ENCODE results near the gene PANK4.

Gene PANK4

DNA sequence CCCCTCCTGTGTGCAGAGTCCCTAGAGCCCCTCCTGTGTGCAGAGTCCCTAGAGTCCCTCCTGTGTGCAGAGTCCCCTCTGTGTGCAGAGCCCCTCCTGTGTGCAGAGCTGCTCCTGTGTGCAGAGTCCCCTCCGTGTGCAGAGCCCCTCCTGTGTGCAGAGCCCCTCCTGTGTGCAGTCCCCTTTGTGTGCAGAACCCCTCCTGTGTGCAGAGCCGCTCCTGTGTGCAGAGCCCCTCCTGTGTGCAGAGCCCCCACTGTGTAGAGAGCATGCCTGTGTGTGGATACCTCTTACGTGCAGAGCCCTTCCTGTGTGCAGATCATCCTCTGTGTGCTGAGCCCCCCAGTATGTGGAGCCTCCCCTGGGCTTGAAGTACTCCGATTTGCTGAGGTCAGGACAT is 12.0 kb upstream of the PANK4 start:
- no peak for TF ChIP-seq JUND (IDR thresholded peaks at IDR 0.05; ENCODE audit: low read depth)
- DNase-seq (ENCODE audit: low read depth in 1 of 2, low spot score in 1 of 2), result no peak
- in situ Hi-C loops (cut with HindIII; ENCODE audit: low pct_unique_long_range_greater_than_20kb, low sequenced_read_pairs), result no loop called here

DNA sequence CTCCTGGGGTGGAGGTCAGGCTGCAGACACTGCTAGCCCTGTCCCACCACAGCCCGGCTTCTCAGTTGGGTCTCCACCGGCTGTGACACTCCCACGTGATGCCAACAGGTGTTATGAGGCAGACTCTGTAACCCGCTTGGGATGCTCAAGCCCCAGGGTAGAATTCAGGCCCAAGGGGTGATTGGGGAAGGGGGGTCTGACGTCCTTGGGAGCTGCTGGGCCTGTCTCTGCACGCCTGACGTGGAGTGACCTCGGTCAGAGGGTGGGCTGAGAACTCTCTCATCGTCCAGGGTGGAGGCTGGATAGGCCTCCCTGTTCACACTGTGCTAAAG is 11.4 kb upstream of the PANK4 start:
- no peak for DNase-seq (ENCODE audit: low read depth in 1 of 2, low spot score in 1 of 2)
- no peak for TF ChIP-seq JUND (IDR thresholded peaks at IDR 0.05; ENCODE audit: low read depth)
- in situ Hi-C loops (cut with HindIII; ENCODE audit: low pct_unique_long_range_greater_than_20kb, low sequenced_read_pairs), result no loop called here

DNA sequence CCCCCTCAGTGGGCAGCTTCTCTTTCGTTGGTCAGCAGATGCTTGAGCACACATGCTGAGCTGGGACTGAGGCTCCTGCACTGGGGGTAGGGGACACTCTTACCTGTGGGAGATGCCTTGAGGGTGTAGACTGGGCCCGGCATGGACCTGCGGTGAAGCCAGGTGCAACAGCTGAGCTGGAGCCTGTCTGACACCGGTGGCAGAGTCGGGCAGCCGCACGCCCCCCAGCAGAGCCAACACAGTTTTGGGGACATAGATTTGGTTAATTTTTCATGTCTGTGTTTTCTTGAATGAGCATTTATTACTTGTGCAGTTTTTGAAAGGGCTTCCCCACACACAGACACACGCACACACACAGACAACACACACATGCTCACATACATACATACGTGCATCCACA is 9.6 kb upstream of the PANK4 start:
- DNase-seq (ENCODE audit: low read depth in 1 of 2, low spot score in 1 of 2), result no peak
- in situ Hi-C loops (cut with HindIII; ENCODE audit: low pct_unique_long_range_greater_than_20kb, low sequenced_read_pairs), result no loop called here
- no peak for TF ChIP-seq JUND (IDR thresholded peaks at IDR 0.05; ENCODE audit: low read depth)

DNA sequence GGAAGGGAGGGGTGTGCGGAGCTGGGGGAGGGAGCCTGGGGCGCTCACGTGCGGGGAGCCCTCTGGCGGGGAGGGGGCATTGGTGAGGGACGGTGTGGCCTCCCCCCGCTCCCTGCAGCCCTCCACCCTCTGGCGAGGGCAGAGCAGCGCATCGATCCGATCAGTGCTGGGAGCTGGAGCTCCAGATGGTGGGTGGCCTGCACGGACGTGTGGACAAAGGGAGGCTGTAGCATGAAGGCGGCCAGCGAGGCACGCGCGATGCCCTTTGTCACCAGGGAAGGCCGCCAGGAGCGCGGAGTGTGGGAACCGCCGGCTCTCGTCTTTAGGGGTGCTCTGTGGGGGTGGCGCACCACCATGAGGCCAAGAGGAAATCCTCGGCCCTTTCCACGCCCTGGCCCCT is 9.1 kb upstream of the PANK4 start:
- no peak for DNase-seq (ENCODE audit: low read depth in 1 of 2, low spot score in 1 of 2)
- TF ChIP-seq JUND (IDR thresholded peaks at IDR 0.05; ENCODE audit: low read depth), result no peak
- in situ Hi-C loops (cut with HindIII; ENCODE audit: low pct_unique_long_range_greater_than_20kb, low sequenced_read_pairs), result no loop called here

DNA sequence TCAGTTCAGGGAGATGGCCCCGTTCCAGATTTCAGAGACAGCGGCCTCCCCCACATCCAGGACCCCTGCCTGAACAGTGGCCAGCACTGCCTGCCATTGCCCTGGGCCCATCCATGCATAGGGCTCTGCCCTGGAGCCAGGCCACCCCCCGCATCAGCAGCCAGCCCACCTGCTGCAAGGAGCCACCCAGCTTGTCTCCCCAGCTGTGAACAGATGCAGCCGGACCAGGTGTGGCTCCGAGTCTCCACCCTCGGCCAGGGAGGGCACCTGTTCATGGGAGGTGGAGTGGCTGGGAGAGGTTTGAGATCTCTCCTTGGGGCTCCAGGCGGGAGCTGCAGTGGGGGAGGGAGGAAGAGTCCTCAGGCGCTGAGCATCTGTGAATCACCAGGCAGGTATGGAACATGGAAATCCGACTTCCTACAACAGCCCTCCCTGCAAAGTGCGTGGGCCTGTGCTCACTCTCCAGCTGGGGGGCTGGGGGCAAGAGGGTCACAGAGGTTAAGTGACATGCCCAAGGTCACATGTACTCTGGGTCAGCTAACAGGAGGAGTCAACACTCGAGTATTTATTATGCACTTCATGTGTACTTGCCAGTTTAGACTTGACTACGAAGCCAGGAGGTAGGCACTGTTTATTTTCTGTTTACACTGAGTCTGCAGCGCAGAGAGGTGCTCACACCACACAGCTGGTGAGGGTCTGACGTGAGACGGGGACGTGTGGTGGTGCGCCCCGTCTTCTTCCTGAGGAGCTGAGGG is 8.5 kb upstream of the PANK4 start:
- DNase-seq (ENCODE audit: low read depth in 1 of 2, low spot score in 1 of 2), result peak in 1 of 2 experiments; percentile 42
- TF ChIP-seq JUND (IDR thresholded peaks at IDR 0.05; ENCODE audit: low read depth), result no peak
- in situ Hi-C loops (cut with HindIII; ENCODE audit: low pct_unique_long_range_greater_than_20kb, low sequenced_read_pairs), result no loop called here

DNA sequence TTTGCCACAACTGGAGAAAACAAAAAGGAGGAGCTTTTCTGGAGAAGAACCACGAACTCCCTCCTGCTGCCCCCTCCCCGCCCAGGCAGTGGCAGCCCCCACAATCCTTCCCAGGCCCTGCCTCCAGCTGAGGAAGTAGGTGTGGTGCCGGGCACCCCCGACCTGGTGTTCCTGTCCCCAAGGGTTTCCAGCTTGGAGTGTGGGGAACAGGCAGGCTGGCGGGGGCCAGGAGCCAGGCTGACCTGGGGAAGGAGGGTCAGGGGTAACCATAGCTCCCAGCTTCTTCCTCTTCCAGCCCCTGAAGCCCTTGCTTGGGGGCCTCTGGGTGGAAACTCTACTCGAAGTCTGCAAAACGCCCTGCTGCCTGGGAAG is 7.9 kb upstream of the PANK4 start:
- no peak for TF ChIP-seq JUND (IDR thresholded peaks at IDR 0.05; ENCODE audit: low read depth)
- DNase-seq (ENCODE audit: low read depth in 1 of 2, low spot score in 1 of 2), result no peak
- in situ Hi-C loops (cut with HindIII; ENCODE audit: low pct_unique_long_range_greater_than_20kb, low sequenced_read_pairs), result no loop called here

DNA sequence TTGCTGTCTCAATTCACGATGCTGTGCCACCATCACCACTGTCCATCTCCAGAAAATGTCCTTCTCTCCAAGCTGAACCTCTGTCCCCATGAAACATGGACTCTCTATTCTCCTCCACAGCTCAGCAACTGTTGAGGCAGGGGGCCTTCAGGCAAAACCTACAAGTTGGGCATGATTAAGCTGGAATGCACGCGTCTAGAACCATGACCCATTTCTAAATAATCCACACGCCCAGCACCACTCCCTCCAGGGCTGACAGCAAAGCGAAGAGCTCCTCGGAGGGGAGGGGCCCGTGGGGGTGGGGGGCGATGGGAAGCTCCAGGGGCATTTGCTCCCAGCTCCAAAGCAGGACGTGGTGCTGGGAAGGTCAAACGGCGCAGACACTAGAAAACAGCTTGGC is 7.0 kb upstream of the PANK4 start:
- in situ Hi-C loops (cut with HindIII; ENCODE audit: low pct_unique_long_range_greater_than_20kb, low sequenced_read_pairs), result no loop called here
- no peak for DNase-seq (ENCODE audit: low read depth in 1 of 2, low spot score in 1 of 2)
- TF ChIP-seq JUND (IDR thresholded peaks at IDR 0.05; ENCODE audit: low read depth), result no peak

DNA sequence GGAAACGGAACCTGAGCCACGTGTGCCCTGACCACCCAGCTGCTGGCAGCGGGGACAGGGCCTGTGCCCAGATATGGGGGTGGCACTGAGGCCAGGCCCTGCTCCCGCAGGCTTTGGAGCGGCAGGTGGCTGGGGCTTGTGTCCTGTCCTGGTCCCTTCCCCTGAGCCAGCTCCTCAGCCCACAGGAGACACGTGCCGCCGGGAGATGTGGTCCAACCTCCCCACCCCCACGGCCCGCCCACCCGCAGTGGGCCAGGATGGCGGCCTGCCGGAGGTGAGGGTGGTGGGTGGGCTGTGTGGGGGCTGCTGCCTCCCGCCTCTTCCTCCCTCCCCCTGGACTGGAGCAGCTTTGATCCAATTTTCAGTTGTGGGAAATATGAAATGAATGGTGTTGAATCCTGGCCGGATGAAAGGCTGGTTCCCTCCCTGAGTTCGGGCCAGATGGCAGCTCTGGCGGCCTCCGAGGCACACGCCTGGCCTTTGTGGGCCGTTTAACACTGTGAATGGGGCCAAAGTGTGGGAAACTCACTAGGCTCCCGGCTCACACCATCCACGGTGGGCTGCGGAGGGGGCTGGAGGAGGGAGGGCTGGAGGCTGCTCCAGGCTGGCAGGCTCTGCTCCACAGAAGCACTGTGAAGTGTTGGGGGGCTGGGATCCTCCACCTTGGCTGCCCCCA is 6.2 kb upstream of the PANK4 start:
- TF ChIP-seq JUND (IDR thresholded peaks at IDR 0.05; ENCODE audit: low read depth), result no peak
- DNase-seq (ENCODE audit: low read depth in 1 of 2, low spot score in 1 of 2), result no peak
- in situ Hi-C loops (cut with HindIII; ENCODE audit: low pct_unique_long_range_greater_than_20kb, low sequenced_read_pairs), result no loop called here

DNA sequence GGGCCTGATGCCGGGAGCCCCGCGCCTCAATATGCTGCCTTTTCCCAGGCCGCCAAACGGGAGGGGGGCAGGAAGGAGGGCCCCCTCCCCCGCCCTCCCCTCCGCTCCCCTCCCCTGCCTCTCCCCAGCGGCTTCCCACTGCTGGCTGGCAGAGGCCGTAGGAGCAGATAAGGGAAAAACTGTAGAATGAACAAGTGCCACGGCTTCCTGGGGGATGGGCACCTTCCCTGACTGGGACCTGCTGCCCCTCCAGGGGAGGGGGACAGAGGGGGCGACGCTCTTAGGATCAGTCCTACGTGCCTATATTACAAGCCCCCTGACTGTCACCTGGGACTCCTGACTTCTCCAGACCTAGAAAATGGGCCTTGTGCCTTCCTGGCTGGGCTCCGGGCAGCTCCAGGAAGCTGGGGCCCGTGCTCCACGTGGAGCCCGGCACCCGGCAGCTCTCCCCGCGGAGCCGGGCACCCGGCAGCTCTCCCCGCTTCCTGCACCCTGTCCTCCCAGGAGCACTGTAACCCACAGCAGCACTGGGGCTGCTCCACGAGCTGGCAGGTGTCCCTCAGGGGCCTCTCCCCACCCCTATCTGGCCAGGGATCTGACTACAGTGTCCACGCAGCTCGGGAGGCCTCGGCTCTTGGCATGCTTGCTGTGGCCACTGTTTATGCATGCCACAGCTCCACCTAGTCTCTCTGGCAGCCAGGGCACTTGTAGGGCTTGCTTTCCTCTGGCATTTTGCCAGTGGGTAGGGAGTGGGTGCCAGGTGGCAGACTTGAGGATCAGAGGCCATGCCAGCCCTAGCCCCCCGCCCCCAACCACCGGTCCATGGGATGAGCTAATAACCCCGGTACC is 4.3 kb upstream of the PANK4 start:
- TF ChIP-seq JUND (IDR thresholded peaks at IDR 0.05; ENCODE audit: low read depth), result no peak
- peak; percentile 83 to 89 for DNase-seq (ENCODE audit: low read depth in 1 of 2, low spot score in 1 of 2)
- in situ Hi-C loops (cut with HindIII; ENCODE audit: low pct_unique_long_range_greater_than_20kb, low sequenced_read_pairs), result no loop called here

DNA sequence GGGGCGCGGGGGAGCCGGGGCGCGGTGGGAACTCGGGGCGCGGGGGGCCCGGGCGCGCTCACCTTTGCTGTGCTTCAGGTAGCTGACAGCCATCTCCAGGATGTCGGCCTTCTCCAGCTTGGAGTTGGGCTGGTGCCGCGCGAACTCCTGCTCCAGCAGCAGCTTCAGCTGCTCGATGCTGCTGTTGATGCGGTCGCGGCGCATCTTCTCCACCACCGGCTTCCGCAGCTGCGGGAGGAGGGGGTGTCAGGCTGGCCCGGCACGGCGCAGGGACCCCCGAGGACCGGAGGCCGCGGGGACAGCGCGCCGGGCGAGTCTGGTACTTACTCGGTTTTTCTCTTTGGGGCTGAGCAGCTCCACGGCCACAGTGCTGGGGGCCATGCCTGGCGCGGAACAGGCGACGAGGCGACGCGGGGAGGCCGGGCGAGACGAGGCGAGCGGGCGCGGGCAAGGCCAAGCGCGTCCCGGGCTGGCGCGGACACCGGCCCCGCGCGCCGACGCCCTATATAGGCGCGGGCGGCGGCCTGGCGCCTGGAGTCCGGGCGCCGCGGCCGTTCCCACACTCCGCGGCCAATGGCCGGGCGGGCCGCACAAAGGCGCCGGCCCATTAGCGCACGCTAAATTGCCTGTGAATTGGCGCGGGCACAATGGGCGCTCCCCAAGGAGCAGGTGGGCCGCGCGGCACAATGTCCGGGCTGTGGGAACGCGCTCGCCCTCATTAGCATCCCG is 3.6 kb upstream of the PANK4 start, which contains the start of gene HES5:
HES5 (minus strand) TSS at position 480 of the 729 bp plus-strand sequence; CDS start at position 381, 99 bp downstream.
- in situ Hi-C loops (cut with HindIII; ENCODE audit: low pct_unique_long_range_greater_than_20kb, low sequenced_read_pairs), result no loop called here
- no peak for TF ChIP-seq JUND (IDR thresholded peaks at IDR 0.05; ENCODE audit: low read depth)

DNA sequence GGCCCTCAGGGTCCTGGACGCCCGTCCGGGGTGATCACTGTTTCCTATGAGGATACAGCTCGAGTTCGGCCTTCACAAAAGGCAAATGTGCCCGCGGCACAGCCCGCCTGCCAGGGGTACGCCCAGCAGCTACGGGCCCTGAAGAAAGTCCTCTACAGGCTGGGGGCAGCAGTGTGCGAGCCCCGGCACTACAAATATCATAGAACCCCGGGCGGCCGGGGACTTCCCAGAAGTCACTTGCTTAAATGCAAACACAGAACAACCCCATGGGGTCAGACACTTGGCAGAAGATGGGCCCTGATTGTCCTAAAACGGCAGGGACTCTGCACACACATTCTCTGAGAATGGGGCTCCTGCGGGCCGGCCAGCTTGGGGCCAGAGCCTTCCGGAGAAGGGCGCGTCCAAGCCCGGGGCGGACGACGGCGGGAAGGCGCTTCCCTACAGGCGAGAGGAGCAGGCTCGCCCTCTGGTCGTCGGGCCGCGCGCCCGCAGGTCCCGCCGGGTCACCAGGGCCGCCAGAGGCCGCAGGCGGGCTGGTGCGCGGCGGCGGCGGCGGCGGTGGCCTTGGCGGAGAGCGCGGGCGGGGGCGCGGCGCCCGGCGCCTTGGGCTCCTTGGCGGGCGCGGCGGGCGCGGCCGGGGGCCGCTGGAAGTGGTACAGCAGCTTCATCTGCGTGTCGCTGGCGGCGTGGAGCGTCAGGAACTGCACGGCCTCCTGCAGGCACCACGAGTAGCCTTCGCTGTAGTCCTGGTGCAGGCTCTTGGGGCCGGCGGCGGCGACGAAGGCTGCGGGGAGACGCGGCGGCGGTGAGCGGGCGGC is 2.8 kb upstream of the PANK4 start:
- no peak for TF ChIP-seq JUND (IDR thresholded peaks at IDR 0.05; ENCODE audit: low read depth)
- in situ Hi-C loops (cut with HindIII; ENCODE audit: low pct_unique_long_range_greater_than_20kb, low sequenced_read_pairs), result no loop called here
- no peak for DNase-seq (ENCODE audit: low read depth in 1 of 2, low spot score in 1 of 2)

More for the DNA sequence above, 3.6 kb upstream of the PANK4 start, which contains the start of gene HES5:
- no peak for DNase-seq (ENCODE audit: low read depth in 1 of 2, low spot score in 1 of 2)

DNA sequence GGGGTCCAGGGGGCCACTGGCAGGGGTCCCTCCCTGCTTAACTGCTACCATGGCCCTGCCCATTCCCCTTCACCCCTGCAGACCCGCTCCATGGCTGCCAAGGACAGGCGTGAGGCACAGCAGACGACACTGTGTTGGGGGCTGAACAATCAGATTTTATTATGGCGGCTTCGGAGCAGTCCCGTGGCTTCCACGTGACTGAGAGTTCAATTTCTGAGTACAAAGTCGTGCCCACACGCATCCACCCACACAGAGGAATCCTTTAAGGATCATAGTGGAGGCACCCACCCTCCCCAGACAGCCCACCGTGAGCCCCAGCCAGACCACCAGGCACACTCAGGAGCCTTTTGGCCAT is 2.2 kb upstream of the PANK4 start:
- in situ Hi-C loops (cut with HindIII; ENCODE audit: low pct_unique_long_range_greater_than_20kb, low sequenced_read_pairs), result no loop called here
- DNase-seq (ENCODE audit: low read depth in 1 of 2, low spot score in 1 of 2), result no peak
- no peak for TF ChIP-seq JUND (IDR thresholded peaks at IDR 0.05; ENCODE audit: low read depth)
